ENCODE measurements around the gene MOB3A.

DNA sequence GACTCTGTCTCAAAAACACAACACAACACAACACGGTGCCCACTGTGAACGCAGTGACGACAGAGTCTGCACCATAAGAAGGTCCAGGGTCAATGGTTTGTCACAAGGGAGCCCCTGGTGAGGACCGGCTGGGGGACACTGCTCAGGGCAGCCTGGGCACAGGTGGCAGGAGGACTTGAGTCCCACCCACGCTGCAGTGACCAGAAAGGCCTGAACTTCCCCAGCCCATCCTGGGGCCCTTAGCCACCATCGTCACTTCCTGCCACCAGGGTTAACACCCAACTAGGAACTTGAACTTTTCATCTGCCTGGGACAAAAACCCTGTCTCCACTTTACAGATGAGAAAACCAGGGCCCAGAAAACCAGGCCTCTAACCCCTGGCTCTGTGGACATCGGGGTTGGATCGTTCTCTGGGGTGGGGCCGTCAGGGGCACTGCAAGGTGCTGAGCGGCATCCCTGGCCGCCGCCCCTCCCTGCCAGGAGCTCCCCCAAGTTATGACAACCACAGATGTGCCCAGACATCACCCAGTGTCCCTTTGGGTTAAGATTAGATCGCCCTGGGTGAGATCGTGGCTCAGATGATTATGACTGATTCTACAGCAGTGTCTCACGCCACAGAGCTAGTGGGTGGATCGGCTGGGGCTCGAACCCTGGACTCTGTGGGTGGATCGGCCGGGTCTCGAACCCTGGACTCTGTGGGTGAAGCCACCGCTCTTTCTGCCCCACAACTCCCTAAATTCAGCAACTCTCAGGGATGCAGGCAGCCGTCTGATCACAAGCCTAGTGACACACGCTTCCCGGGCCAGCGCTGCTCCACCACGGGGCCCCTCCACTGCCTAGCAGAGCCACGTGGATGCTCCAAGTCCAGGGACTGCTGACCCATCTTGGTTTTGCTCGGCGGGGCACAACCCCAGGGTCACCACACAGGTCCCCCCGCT, 14.0 kb downstream of the MOB3A start:
- TF ChIP-seq CBX8 (IDR thresholded peaks at IDR 0.05; ENCODE audit: borderline replicate concordance, extremely low read depth, low read depth, low read length, poor library complexity, severe bottlenecking) (no peak), CREB1 (IDR thresholded peaks at IDR 0.05) (no peak), CREB1 (CRISPR knock-in tag; IDR thresholded peaks at IDR 0.05) (no peak)

All from K562 (cell line).